Measurements from ENCODE around the gene IPO11. TPM values are rescaled to one million over a fixed set of nuclear protein-coding genes. Genes with fewer than 3 reads are reported as not detected.

The IPO11 gene
- total RNA-seq, 1 donor from 2014 or later: 22.4 TPM

DNA sequence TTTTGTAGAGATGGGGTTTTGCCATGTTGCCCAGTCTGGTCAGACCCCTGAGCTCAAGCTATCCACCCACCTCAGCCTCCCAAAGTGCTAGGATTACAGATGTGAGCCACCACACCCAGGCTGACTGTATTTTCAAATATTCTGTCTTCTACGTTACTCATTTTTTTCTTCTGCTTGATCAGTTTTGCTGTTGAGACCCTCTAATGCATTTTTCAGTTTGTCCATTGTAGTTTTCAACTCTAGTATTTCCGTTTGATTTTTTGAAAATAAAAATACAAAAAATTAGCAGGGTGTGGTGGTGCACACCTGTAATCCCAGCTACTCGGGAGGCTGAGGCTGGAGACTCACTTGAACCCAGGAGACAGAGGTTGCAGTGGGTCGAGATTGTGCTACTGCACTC, 155.6 kb downstream of the IPO11 start:
- DNase-seq (ENCODE audit: low read depth): no peak

DNA sequence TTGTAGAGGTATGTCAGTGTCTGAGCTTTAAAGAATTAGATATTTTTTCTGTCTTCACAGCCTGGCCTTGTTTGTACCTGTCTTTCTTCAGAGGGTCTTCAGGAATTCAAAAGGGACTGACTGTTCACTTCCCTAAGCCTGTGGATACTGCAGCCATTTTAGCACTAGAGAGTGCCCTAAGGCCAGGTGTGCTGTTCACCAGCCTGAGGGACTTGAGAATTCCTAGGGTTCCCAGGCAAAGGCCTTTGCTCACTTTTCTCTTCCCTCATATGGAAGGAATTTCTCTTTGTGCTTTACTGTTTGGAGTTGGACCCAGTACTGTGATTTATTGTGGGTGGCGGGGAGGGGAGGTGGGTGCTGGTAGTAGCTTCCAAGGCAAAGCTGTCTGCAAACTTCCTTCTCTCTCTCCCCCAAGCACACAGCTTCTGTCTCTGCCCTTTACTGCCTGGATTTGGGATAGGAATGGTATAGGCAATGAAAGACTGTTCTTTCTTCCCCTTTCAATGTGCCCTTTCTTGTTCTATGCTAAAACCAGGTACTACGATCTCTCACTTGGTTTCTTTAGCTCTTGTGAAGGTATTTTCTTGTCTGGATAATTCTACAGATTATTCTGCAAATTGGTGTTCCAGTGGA, 156.4 kb downstream of the IPO11 start:
- TF ChIP-seq, protein P1, sequence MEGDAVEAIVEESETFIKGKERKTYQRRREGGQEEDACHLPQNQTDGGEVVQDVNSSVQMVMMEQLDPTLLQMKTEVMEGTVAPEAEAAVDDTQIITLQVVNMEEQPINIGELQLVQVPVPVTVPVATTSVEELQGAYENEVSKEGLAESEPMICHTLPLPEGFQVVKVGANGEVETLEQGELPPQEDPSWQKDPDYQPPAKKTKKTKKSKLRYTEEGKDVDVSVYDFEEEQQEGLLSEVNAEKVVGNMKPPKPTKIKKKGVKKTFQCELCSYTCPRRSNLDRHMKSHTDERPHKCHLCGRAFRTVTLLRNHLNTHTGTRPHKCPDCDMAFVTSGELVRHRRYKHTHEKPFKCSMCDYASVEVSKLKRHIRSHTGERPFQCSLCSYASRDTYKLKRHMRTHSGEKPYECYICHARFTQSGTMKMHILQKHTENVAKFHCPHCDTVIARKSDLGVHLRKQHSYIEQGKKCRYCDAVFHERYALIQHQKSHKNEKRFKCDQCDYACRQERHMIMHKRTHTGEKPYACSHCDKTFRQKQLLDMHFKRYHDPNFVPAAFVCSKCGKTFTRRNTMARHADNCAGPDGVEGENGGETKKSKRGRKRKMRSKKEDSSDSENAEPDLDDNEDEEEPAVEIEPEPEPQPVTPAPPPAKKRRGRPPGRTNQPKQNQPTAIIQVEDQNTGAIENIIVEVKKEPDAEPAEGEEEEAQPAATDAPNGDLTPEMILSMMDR (IDR thresholded peaks at IDR 0.05; ENCODE audit: insufficient read depth, low read length, severe bottlenecking): no peak
- H3K4me3 ChIP-seq (ENCODE audit: low read depth, low read length): no peak overlapping the region
- no peak for DNase-seq (ENCODE audit: low read depth)
- no peaks in the 10 kb centered on the region for H3K27me3 ChIP-seq (ENCODE audit: control insufficient read depth, insufficient read depth, low read length)
- no peak for FAIRE-seq
- no peaks in the 10 kb centered on the region for H3K36me3 ChIP-seq (ENCODE audit: control insufficient read depth, insufficient read depth, low read length)

More for the DNA sequence above, 155.6 kb downstream of the IPO11 start:
- TF ChIP-seq, protein P1 (IDR thresholded peaks at IDR 0.05; ENCODE audit: insufficient read depth, low read length, severe bottlenecking): no peak
- Histone ChIP-seq H3K36me3 (ENCODE audit: control insufficient read depth, insufficient read depth, low read length) (no peaks in the 10 kb centered on the region), H3K4me3 (ENCODE audit: low read depth, low read length) (no peak overlapping the region), H3K27me3 (ENCODE audit: control insufficient read depth, insufficient read depth, low read length) (no peaks in the 10 kb centered on the region)
- FAIRE-seq: no peak

DNA sequence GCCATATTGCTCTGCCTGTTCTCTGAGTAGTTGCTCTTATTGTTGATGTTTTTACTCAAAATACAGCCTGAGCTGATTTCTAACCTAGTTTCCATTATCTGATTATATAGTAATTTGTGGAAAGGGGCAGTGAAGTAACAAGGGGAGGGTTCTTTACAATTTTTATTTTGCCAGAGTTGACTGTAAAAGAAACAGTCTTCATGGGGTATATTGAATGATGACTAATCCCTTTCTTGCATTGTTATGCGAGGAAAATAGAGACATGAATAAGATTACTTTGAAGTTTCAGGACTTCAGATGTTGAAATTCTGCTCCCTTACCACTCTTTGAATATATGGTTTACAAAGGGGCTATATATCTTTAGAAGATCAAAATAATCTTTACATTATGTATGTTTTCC, 156.9 kb downstream of the IPO11 start:
- DNase-seq (ENCODE audit: low read depth) (no peak), FAIRE-seq (no peak)
- H3K4me3 ChIP-seq (ENCODE audit: low read depth, low read length): no peak overlapping the region
- no peaks in the 10 kb centered on the region for H3K27me3 ChIP-seq (ENCODE audit: control insufficient read depth, insufficient read depth, low read length)
- TF ChIP-seq, protein P1 (IDR thresholded peaks at IDR 0.05; ENCODE audit: insufficient read depth, low read length, severe bottlenecking): no peak
- H3K36me3 ChIP-seq (ENCODE audit: control insufficient read depth, insufficient read depth, low read length): no peaks in the 10 kb centered on the region

DNA sequence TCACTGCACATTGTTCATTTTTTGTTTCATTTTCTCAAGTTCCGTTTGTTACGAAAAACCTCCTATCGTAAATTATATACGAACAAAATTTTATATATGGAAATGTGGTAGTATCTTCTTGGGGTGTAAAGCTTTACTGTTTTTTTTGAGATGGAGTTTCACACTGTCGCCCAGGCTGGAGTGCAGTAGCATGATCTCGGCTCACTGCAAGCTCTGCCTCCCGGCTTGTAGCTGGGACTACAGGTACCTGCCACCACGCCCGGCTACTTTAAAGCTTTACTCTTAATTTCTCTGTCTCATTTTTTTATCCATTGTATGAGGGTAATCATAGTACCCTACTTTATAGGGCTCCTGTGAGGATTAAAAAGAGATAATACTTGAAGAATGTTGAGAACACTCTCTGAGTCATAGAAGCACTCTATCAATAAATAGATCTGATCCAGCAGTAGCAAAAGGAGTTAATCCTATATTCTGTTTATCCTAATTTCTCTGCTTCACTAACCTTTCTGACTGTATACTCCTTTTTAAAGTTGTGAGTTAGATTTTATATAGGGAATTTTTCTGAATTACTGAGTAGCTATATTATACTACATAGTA, 160.5 kb downstream of the IPO11 start:
- no peaks in the 10 kb centered on the region for H3K27me3 ChIP-seq (ENCODE audit: control insufficient read depth, insufficient read depth, low read length)
- no peaks in the 10 kb centered on the region for H3K36me3 ChIP-seq (ENCODE audit: control insufficient read depth, insufficient read depth, low read length)
- TF ChIP-seq, protein P1 (IDR thresholded peaks at IDR 0.05; ENCODE audit: insufficient read depth, low read length, severe bottlenecking): no peak
- DNase-seq (ENCODE audit: low read depth): no peak
- no peak overlapping the region for H3K4me3 ChIP-seq (ENCODE audit: low read depth, low read length)
- FAIRE-seq: no peak

DNA sequence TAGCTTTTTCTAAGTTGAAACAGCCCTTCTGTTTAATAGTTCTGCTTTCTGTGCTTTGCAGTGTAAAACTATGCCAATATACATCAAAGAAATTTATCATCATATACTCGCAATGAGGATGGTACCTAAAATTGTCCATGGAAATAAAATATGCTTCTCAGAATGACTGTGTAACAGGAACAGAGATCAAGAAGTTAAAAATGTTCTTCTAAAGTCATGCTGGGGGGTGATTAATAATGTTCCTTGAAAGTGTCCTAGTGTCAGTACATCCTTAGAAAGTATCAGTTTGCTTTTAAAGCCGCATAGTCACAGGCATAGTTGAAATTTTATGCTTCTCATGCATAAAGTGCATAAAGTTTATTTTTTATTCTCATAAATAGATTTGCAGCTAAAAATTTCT, 162.0 kb downstream of the IPO11 start:
- H3K27me3 ChIP-seq (ENCODE audit: control insufficient read depth, insufficient read depth, low read length): no peaks in the 10 kb centered on the region
- no peak for DNase-seq (ENCODE audit: low read depth)
- no peak for FAIRE-seq

More for the DNA sequence above, 162.0 kb downstream of the IPO11 start:
- TF ChIP-seq, protein P1 (IDR thresholded peaks at IDR 0.05; ENCODE audit: insufficient read depth, low read length, severe bottlenecking): no peak
- H3K36me3 ChIP-seq (ENCODE audit: control insufficient read depth, insufficient read depth, low read length): no peaks in the 10 kb centered on the region
- no peak overlapping the region for H3K4me3 ChIP-seq (ENCODE audit: low read depth, low read length)

Data from bronchial epithelial cell (primary cell).